KMS-11 (cell line): Measurements from ENCODE around the gene GABRR2.

Experiments
- H2AFZ ChIP-seq: fragments of 200-600 bp; sonication (generic); 2 replicates; pipeline ENCODE4 v1.6.1; 2016; ENCODE audit warnings: antibody characterized with exemption, mixed run types, low read depth
- H3K27ac ChIP-seq: fragments of 200-600 bp; sonication (generic); 2 replicates; pipeline ENCODE4 v1.6.1; 2016; ENCODE audit warnings: mild to moderate bottlenecking, mixed run types
- H3K27me3 ChIP-seq: fragments of 200-600 bp; sonication (generic); 2 replicates; pipeline ENCODE4 v1.6.1; 2017; ENCODE audit warnings: mild to moderate bottlenecking, low read depth, mixed run types, moderate library complexity; ENCODE audit not compliant: insufficient read depth
- H3K36me3 ChIP-seq: fragments of 200-600 bp; sonication (generic); 2 replicates; pipeline ENCODE4 v1.6.1; 2017; ENCODE audit warnings: mild to moderate bottlenecking, mixed run types; ENCODE audit not compliant: insufficient read depth
- H3K4me1 ChIP-seq: fragments of 200-600 bp; sonication (generic); 2 replicates; pipeline ENCODE4 v1.6.1; 2016; ENCODE audit warnings: mild to moderate bottlenecking, low read depth, mixed run types; ENCODE audit not compliant: poor library complexity, severe bottlenecking
- H3K4me2 ChIP-seq: fragments of 200-600 bp; sonication (generic); 2 replicates; pipeline ENCODE4 v1.7.0; 2016; ENCODE audit warnings: mild to moderate bottlenecking, mixed run types
- H3K4me3 ChIP-seq: fragments of 200-600 bp; sonication (generic); IDR thresholded peaks from 2 replicates; pipeline ENCODE4 v1.6.1; 2017; ENCODE audit warnings: low read depth, low read length, mixed read lengths; ENCODE audit not compliant: insufficient read depth
- H3K79me2 ChIP-seq: fragments of 200-600 bp; sonication (generic); 2 replicates; pipeline ENCODE4 v1.6.1; 2016; ENCODE audit warnings: low read depth, mixed run types; ENCODE audit not compliant: insufficient read depth
- H3K9ac ChIP-seq: fragments of 200-600 bp; sonication (generic); 2 replicates; pipeline ENCODE4 v1.6.1; 2016; ENCODE audit warnings: mild to moderate bottlenecking, mixed run types
- H4K20me1 ChIP-seq: fragments of 200-600 bp; sonication (generic); 2 replicates; pipeline ENCODE4 v1.6.1; 2016; ENCODE audit warnings: mild to moderate bottlenecking, mixed run types; ENCODE audit not compliant: insufficient read depth
- TF ChIP-seq, protein P1 (sequence below): fragments of 200-600 bp; sonication (generic); conservative IDR thresholded peaks from 2 replicates; pipeline ENCODE4 v1.6.1; 2017; ENCODE audit warnings: low read depth, mild to moderate bottlenecking, antibody characterized with exemption, low read length, moderate library complexity, mixed read lengths

Gene GABRR2

DNA sequence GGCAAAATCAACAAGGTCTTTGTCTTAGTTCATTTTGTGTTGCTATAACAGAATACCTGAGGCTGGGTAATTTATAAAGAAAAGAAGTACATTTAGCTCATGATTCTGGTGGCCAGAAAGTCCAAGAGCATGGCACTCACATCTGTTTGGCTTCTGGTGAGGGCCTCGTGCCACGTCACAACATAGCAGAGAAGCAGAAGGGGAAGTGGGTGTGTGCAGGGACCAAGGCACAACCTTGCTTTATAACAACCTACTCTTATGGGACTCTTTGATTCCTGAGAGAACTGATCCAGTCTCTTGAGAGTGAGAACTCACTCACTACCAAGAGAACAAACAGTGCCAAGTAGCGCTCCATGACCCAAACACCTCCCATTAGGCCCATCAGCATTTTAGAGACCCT is 25.4 kb downstream of the GABRR2 start:
- Histone ChIP-seq H3K27ac (no peak overlapping the region), H3K4me1 (no peaks in the 10 kb centered on the region), H3K27me3 (no peaks in the 10 kb centered on the region), H3K4me3 (no peak overlapping the region), H3K36me3 (no peaks in the 10 kb centered on the region), H3K79me2 (no peaks in the 10 kb centered on the region), H4K20me1 (no peaks in the 10 kb centered on the region), H3K9ac (no peak overlapping the region), H3K4me2 (no peak overlapping the region), H2AFZ (no peak overlapping the region)
- TF ChIP-seq, protein P1, sequence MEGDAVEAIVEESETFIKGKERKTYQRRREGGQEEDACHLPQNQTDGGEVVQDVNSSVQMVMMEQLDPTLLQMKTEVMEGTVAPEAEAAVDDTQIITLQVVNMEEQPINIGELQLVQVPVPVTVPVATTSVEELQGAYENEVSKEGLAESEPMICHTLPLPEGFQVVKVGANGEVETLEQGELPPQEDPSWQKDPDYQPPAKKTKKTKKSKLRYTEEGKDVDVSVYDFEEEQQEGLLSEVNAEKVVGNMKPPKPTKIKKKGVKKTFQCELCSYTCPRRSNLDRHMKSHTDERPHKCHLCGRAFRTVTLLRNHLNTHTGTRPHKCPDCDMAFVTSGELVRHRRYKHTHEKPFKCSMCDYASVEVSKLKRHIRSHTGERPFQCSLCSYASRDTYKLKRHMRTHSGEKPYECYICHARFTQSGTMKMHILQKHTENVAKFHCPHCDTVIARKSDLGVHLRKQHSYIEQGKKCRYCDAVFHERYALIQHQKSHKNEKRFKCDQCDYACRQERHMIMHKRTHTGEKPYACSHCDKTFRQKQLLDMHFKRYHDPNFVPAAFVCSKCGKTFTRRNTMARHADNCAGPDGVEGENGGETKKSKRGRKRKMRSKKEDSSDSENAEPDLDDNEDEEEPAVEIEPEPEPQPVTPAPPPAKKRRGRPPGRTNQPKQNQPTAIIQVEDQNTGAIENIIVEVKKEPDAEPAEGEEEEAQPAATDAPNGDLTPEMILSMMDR = no peak

- TF ChIP-seq, protein P1 = no peak
- no peak overlapping the region for H3K9ac ChIP-seq
- no peaks in the 10 kb centered on the region for H3K4me1 ChIP-seq
- H3K4me3 ChIP-seq = no peak overlapping the region
- H2AFZ ChIP-seq = no peak overlapping the region
- no peaks in the 10 kb centered on the region for H3K79me2 ChIP-seq
- no peaks in the 10 kb centered on the region for H3K27me3 ChIP-seq
- H3K27ac ChIP-seq = no peak overlapping the region
- H3K36me3 ChIP-seq = no peaks in the 10 kb centered on the region
- H4K20me1 ChIP-seq = no peaks in the 10 kb centered on the region
- no peak overlapping the region for H3K4me2 ChIP-seq
These were observed 27.6 kb downstream of the GABRR2 start for GRCh38 chr6:89287351-89288028.

- Histone ChIP-seq H3K4me2 (no peak overlapping the region), H3K79me2 (no peaks in the 10 kb centered on the region), H3K27me3 (no peaks in the 10 kb centered on the region), H3K9ac (no peak overlapping the region), H2AFZ (no peak overlapping the region), H4K20me1 (no peaks in the 10 kb centered on the region), H3K36me3 (no peaks in the 10 kb centered on the region), H3K4me3 (no peak overlapping the region), H3K27ac (no peak overlapping the region), H3K4me1 (no peaks in the 10 kb centered on the region)
- TF ChIP-seq, protein P1 = no peak
These were observed 28.6 kb downstream of the GABRR2 start for GRCh38 chr6:89286516-89286915.

- TF ChIP-seq, protein P1 = no peak
- no peak overlapping the region for H3K9ac ChIP-seq
These were observed 29.9 kb downstream of the GABRR2 start for GRCh38 chr6:89284963-89285735.

More at GRCh38 chr6:89284963-89285735, 29.9 kb downstream of the GABRR2 start:
- Histone ChIP-seq H3K27ac (no peak overlapping the region), H3K4me2 (no peak overlapping the region), H4K20me1 (no peaks in the 10 kb centered on the region), H3K36me3 (no peaks in the 10 kb centered on the region), H3K79me2 (no peaks in the 10 kb centered on the region), H3K4me1 (no peaks in the 10 kb centered on the region), H3K4me3 (no peak overlapping the region), H2AFZ (no peak overlapping the region), H3K27me3 (no peaks in the 10 kb centered on the region)
